ENCODE data around the gene MYF6.

The MYF6 gene

DNA sequence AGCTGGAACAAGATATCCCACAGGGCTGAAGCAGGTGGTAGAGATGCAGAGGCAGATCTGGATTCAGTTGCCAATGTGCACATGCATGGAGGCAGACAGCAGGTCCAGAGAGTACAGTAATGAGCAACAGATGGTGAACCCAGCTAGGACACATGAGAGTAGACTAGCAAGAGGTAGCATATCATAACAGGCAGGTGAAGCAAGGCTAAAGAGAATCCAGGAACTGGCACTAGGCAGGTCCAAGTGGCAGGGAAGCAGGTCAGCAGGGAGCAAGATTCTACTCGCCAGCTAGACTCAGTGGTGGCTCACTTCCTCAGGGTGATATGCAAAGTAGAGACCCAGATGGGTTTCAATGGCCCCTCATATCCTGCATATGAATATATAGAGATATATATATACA lies 15.3 kb upstream of the MYF6 start:
- no peak overlapping the region for H3K27ac ChIP-seq (replicated peaks)
- no peak for DNase-seq (ENCODE audit: low read depth in 1 of 2, low spot score in 1 of 2)
- H3K4me3 ChIP-seq (replicated peaks; ENCODE audit: insufficient read depth, low read length), result no peak overlapping the region
- peaks cover 6% of the 10 kb centered on the region for H3K27me3 ChIP-seq (ENCODE audit: insufficient read depth, poor library complexity, severe bottlenecking)
- no peak for TF ChIP-seq SPI1 (IDR thresholded peaks at IDR 0.05; ENCODE audit: borderline replicate concordance, low read depth)
- TF ChIP-seq GABPA (IDR thresholded peaks at IDR 0.05; ENCODE audit: low read depth), result no peak
- no peak for TF ChIP-seq REST (IDR thresholded peaks at IDR 0.05; ENCODE audit: insufficient replicate concordance, low read depth)

GRCh38 chr12:80697270-80697887 lies 10.1 kb upstream of the MYF6 start:
- Histone ChIP-seq H3K27ac (replicated peaks) (no peak overlapping the region), H3K27me3 (ENCODE audit: insufficient read depth, poor library complexity, severe bottlenecking) (peaks cover 14% of the 10 kb centered on the region), H3K4me3 (replicated peaks; ENCODE audit: insufficient read depth, low read length) (no peak overlapping the region)
- TF ChIP-seq REST (IDR thresholded peaks at IDR 0.05; ENCODE audit: insufficient replicate concordance, low read depth), result no peak
- no peak for DNase-seq (ENCODE audit: low read depth in 1 of 2, low spot score in 1 of 2)

- DNase-seq (ENCODE audit: low read depth in 1 of 2, low spot score in 1 of 2), result no peak
- H3K27ac ChIP-seq (replicated peaks), result no peak overlapping the region
- TF ChIP-seq REST (IDR thresholded peaks at IDR 0.05; ENCODE audit: insufficient replicate concordance, low read depth) (no peak), POLR2AphosphoS5 (IDR thresholded peaks at IDR 0.05; ENCODE audit: low read depth) (no peak), GABPA (IDR thresholded peaks at IDR 0.05; ENCODE audit: low read depth) (no peak), SPI1 (IDR thresholded peaks at IDR 0.05; ENCODE audit: borderline replicate concordance, low read depth) (no peak), CTCF (IDR thresholded peaks at IDR 0.05; ENCODE audit: insufficient read depth, low read length) (no peak)
- no peak overlapping the region for H3K4me3 ChIP-seq (replicated peaks; ENCODE audit: insufficient read depth, low read length)
- peaks cover 14% of the 10 kb centered on the region for H3K27me3 ChIP-seq (ENCODE audit: insufficient read depth, poor library complexity, severe bottlenecking)
These were observed 9.2 kb upstream of the MYF6 start for GRCh38 chr12:80698256-80698655.

DNA sequence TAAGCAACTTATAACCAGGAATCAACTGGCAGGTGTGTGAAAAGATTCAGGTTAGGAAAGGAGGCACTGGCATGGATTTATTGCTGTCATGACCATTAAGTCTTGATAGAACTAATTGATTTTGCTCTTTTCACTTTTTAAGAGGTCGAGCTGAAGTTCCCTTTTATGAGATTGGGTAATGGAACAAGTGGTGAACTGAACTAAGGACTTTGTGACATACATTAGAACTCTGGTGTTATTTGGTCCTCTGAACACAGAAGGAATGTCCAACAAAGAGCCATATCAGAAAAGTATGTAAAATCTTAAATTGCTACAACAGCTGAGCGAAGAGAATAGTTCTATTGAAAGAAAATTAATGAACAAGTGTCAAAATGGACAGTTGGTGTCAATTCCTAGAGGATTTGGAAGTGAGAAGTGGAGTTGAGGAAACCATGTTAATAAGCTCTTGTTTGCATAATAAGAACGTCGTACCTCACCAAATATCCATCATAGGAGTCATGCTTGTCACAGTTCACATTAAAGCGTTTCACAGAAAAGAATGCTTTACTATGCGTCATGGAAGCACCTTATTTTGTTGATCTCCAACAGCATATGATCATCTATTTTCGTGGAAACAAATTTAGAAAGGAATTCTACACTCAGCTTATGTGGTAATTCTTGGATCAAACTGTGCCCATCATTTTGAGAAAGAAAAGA lies 8.4 kb upstream of the MYF6 start:
- Histone ChIP-seq H3K4me3 (replicated peaks; ENCODE audit: insufficient read depth, low read length) (no peak overlapping the region), H3K27ac (replicated peaks) (no peak overlapping the region), H3K27me3 (ENCODE audit: insufficient read depth, poor library complexity, severe bottlenecking) (peaks cover 12% of the 10 kb centered on the region)
- no peak for DNase-seq (ENCODE audit: low read depth in 1 of 2, low spot score in 1 of 2)
- no peak for TF ChIP-seq SPI1 (IDR thresholded peaks at IDR 0.05; ENCODE audit: borderline replicate concordance, low read depth)
- TF ChIP-seq POLR2AphosphoS5 (IDR thresholded peaks at IDR 0.05; ENCODE audit: low read depth), result no peak
- no peak for TF ChIP-seq GABPA (IDR thresholded peaks at IDR 0.05; ENCODE audit: low read depth)
- TF ChIP-seq REST (IDR thresholded peaks at IDR 0.05; ENCODE audit: insufficient replicate concordance, low read depth), result no peak
- TF ChIP-seq CTCF (IDR thresholded peaks at IDR 0.05; ENCODE audit: insufficient read depth, low read length), result no peak

Measured in HL-60 (cell line).